GM19351 (cell line): ENCODE data around the gene BUD31.

ENCODE experiments used
- ATAC-seq: cut with Tn5 transposase; IDR thresholded peaks from one replicate; pipeline ENCODE4 v1.9.1; 2021; ENCODE audit warnings: mild to moderate bottlenecking, moderate library complexity; ENCODE audit not compliant: unreplicated experiment

The BUD31 gene

GRCh38 chr7:99461221-99461620 is 52.5 kb downstream of the BUD31 start:
- ATAC-seq = no peak

- no peak for ATAC-seq
Observed at GRCh38 chr7:99465421-99465768, 56.6 kb downstream of the BUD31 start.

- ATAC-seq = no peak
Observed at GRCh38 chr7:99468336-99468918, 59.7 kb downstream of the BUD31 start.
